Islet of Langerhans (tissue), 1 donor: ENCODE data around the gene THSD4.

Source experiments
- FAIRE-seq: peaks from one replicate; lab custom pipeline; 2011; peaks lifted over from hg19 to GRCh38; lab: Jason Lieb, UNC

Gene THSD4

GRCh38 chr15:71114887-71115566 lies at the start of gene THSD4:
Gene THSD4 (plus strand): TSS chr15:71115471.
- no peak for FAIRE-seq

GRCh38 chr15:71066983-71067382 lies 48.3 kb upstream of the THSD4 start:
- no peak for FAIRE-seq

- FAIRE-seq: no peak
Observed at GRCh38 chr15:71069693-71070092, 45.6 kb upstream of the THSD4 start.

GRCh38 chr15:71071529-71071928 lies 43.7 kb upstream of the THSD4 start:
- FAIRE-seq: no peak

GRCh38 chr15:71072423-71072822 lies 42.8 kb upstream of the THSD4 start:
- FAIRE-seq: no peak

GRCh38 chr15:71078506-71079207 lies 36.6 kb upstream of the THSD4 start:
- FAIRE-seq: no peak

GRCh38 chr15:71079208-71080044 lies 35.8 kb upstream of the THSD4 start:
- no peak for FAIRE-seq

GRCh38 chr15:71080166-71080565 lies 35.1 kb upstream of the THSD4 start:
- FAIRE-seq: no peak

GRCh38 chr15:71080705-71081104 lies 34.6 kb upstream of the THSD4 start:
- FAIRE-seq: no peak

- no peak for FAIRE-seq
Observed at GRCh38 chr15:71082803-71083202, 32.5 kb upstream of the THSD4 start.

- no peak for FAIRE-seq
Observed at GRCh38 chr15:71083349-71083748, 31.9 kb upstream of the THSD4 start.

- FAIRE-seq: no peak
Observed at GRCh38 chr15:71084264-71084663, 31.0 kb upstream of the THSD4 start.

GRCh38 chr15:71085809-71086208 lies 29.5 kb upstream of the THSD4 start:
- no peak for FAIRE-seq

GRCh38 chr15:71088155-71088554 lies 27.1 kb upstream of the THSD4 start:
- no peak for FAIRE-seq

GRCh38 chr15:71088683-71089082 lies 26.6 kb upstream of the THSD4 start:
- no peak for FAIRE-seq

GRCh38 chr15:71089801-71090200 lies 25.5 kb upstream of the THSD4 start:
- no peak for FAIRE-seq

- no peak for FAIRE-seq
Observed at GRCh38 chr15:71091601-71092000, 23.7 kb upstream of the THSD4 start.

- no peak for FAIRE-seq
Observed at GRCh38 chr15:71092056-71092600, 23.1 kb upstream of the THSD4 start.

GRCh38 chr15:71093054-71094024 lies 21.9 kb upstream of the THSD4 start:
- FAIRE-seq: peak; percentile 64

GRCh38 chr15:71094137-71094536 lies 21.1 kb upstream of the THSD4 start:
- FAIRE-seq: no peak

- no peak for FAIRE-seq
Observed at GRCh38 chr15:71096676-71097075, 18.6 kb upstream of the THSD4 start.

- no peak for FAIRE-seq
Observed at GRCh38 chr15:71097890-71098289, 17.4 kb upstream of the THSD4 start.
